MM.1S (cell line): Measurements from ENCODE around the gene HBS1L.

ENCODE experiments used
- DNase-seq: peaks from one replicate; pipeline ENCODE4 v3.0.0-alpha.2; 2015
- H2AFZ ChIP-seq: fragments of 300-600 bp; sonication (generic); 2 replicates; pipeline ENCODE4 v1.6.0; 2016; ENCODE audit warnings: antibody characterized with exemption, low read length
- H3F3A ChIP-seq: fragments of 300-600 bp; sonication (generic); 2 replicates; pipeline ENCODE4 v1.6.1; 2016; ENCODE audit warnings: mild to moderate bottlenecking, antibody characterized with exemption, low read length, moderate library complexity, mixed read lengths; ENCODE audit not compliant: insufficient read depth
- H3K27ac ChIP-seq: fragments of 300-600 bp; sonication (generic); 2 replicates; pipeline ENCODE4 v1.5.1; 2016; ENCODE audit warnings: mild to moderate bottlenecking, low read length
- H3K27me3 ChIP-seq: fragments of 300-600 bp; sonication (generic); replicated peaks from 2 replicates; pipeline ENCODE4 v1.6.0; 2016; ENCODE audit warnings: low read length; ENCODE audit not compliant: insufficient read depth
- H3K36me3 ChIP-seq: fragments of 300-600 bp; sonication (generic); replicated peaks from 2 replicates; pipeline ENCODE4 v1.6.1; 2016; ENCODE audit warnings: mild to moderate bottlenecking, low read length, mixed read lengths; ENCODE audit not compliant: insufficient read depth
- H3K4me1 ChIP-seq: fragments of 300-600 bp; sonication (generic); 2 replicates; pipeline ENCODE4 v1.6.1; 2016; ENCODE audit warnings: low read length, mixed read lengths
- H3K4me2 ChIP-seq: fragments of 300-600 bp; sonication (generic); 2 replicates; pipeline ENCODE4 v1.6.0; 2016; ENCODE audit warnings: low read depth, low read length
- H3K4me3 ChIP-seq: fragments of 300-600 bp; sonication (generic); 2 replicates; pipeline ENCODE4 v1.5.1; 2016; ENCODE audit warnings: low read length, mixed read lengths
- H3K79me2 ChIP-seq: fragments of 300-600 bp; sonication (generic); 2 replicates; pipeline ENCODE4 v1.6.1; 2016; ENCODE audit warnings: mixed run types, low read length, mixed read lengths
- H3K9ac ChIP-seq: fragments of 300-600 bp; sonication (generic); 2 replicates; pipeline ENCODE4 v1.6.1; 2016; ENCODE audit warnings: low read length, mixed read lengths
- H3K9me2 ChIP-seq: fragments of 300-600 bp; sonication (generic); replicated peaks from 2 replicates; pipeline ENCODE4 v1.6.1; 2016; ENCODE audit warnings: mild to moderate bottlenecking, low read length, mixed read lengths; ENCODE audit not compliant: insufficient read depth
- H3K9me3 ChIP-seq: fragments of 300-600 bp; sonication (generic); replicated peaks from 2 replicates; pipeline ENCODE4 v1.6.1; 2016; ENCODE audit warnings: mild to moderate bottlenecking, low read length, mixed read lengths; ENCODE audit not compliant: insufficient read depth
- H4K20me1 ChIP-seq: fragments of 300-600 bp; sonication (generic); 2 replicates; pipeline ENCODE4 v1.6.1; 2016; ENCODE audit warnings: mild to moderate bottlenecking, low read length, moderate library complexity, mixed read lengths; ENCODE audit not compliant: insufficient read depth
- EZH2 ChIP-seq: fragments of 300-600 bp; sonication (generic); optimal IDR thresholded peaks from 2 replicates; pipeline ENCODE3; 2017; ENCODE audit warnings: low read depth, mild to moderate bottlenecking, antibody characterized with exemption, low read length, mixed read lengths
- EZH2phosphoT487 ChIP-seq: fragments of 300-600 bp; sonication (generic); IDR thresholded peaks from 2 replicates; pipeline ENCODE4 v1.6.1; 2018; ENCODE audit warnings: antibody characterized with exemption, low read length
- TF ChIP-seq, protein P1 (sequence below): fragments of 300-600 bp; sonication (generic); IDR thresholded peaks from 2 replicates; pipeline ENCODE4 v1.5.1; 2016; ENCODE audit warnings: antibody characterized with exemption, low read length, mixed read lengths

Gene HBS1L

DNA sequence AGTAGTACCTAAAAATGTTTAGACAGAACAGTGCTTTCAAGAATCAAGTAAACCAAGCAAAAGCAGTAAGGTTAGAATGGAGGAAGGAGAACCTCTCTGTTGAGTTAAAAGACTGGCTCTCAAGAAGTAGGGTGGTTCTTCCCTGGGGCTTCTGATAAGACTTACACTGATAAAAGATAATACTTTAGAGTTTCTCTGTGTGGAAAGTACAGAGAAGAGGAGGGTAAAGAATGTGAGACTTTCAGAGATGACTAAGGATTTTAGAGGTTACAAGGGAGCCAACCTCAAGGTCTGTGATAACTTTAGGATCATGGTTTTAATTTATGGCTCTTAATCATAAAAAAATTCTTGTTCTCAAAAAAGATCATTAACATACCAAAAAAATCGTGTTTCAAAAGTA is 73.8 kb downstream of the HBS1L start:
- H3K4me2 ChIP-seq, result no peak overlapping the region
- H3K9ac ChIP-seq, result no peak overlapping the region
- DNase-seq, result no peak
- peaks cover 3% of the 10 kb centered on the region; the same call in 1 of the 2 replicates for H3K79me2 ChIP-seq
- no peak for TF ChIP-seq EZH2
- TF ChIP-seq EZH2phosphoT487, result no peak
- TF ChIP-seq, protein P1, sequence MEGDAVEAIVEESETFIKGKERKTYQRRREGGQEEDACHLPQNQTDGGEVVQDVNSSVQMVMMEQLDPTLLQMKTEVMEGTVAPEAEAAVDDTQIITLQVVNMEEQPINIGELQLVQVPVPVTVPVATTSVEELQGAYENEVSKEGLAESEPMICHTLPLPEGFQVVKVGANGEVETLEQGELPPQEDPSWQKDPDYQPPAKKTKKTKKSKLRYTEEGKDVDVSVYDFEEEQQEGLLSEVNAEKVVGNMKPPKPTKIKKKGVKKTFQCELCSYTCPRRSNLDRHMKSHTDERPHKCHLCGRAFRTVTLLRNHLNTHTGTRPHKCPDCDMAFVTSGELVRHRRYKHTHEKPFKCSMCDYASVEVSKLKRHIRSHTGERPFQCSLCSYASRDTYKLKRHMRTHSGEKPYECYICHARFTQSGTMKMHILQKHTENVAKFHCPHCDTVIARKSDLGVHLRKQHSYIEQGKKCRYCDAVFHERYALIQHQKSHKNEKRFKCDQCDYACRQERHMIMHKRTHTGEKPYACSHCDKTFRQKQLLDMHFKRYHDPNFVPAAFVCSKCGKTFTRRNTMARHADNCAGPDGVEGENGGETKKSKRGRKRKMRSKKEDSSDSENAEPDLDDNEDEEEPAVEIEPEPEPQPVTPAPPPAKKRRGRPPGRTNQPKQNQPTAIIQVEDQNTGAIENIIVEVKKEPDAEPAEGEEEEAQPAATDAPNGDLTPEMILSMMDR, result no peak
- H3K36me3 ChIP-seq, result no peaks in the 10 kb centered on the region; the same call in 1 of the 2 replicates
- H3K4me3 ChIP-seq, result no peak overlapping the region
- no peaks in the 10 kb centered on the region for H3K4me1 ChIP-seq
- no peak overlapping the region for H2AFZ ChIP-seq
- H3F3A ChIP-seq, result no peaks in the 10 kb centered on the region
- no peaks in the 10 kb centered on the region for H4K20me1 ChIP-seq
- H3K9me3 ChIP-seq, result no peaks in the 10 kb centered on the region
- H3K27ac ChIP-seq, result no peak overlapping the region
- H3K9me2 ChIP-seq, result no peaks in the 10 kb centered on the region
- no peaks in the 10 kb centered on the region for H3K27me3 ChIP-seq

DNA sequence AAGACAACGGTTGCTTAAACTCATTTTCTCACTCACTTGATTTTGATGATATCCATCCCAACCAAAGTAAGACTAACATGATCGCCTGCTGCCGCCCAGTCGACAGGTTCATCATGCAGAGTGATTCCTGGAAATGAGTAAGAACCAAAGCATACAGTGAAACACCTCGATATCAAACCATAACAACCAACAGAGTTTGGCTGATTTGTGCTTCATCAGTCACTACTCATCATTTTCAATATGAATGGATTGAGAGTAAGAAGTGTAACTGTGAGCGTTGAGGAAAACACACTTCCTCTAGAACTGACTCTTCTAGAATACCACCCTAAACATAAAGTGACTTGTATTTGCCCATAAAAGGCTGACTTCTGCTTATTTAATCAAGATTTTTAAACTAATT is 75.5 kb downstream of the HBS1L start:
- Histone ChIP-seq H3K4me1 (no peaks in the 10 kb centered on the region), H3K79me2 (peaks cover 17% of the 10 kb centered on the region; the same call in 1 of the 2 replicates), H3K9ac (no peak overlapping the region), H3K36me3 (no peaks in the 10 kb centered on the region; the same call in 1 of the 2 replicates), H2AFZ (no peak overlapping the region), H3K27me3 (no peaks in the 10 kb centered on the region), H3K27ac (no peak overlapping the region), H3F3A (no peaks in the 10 kb centered on the region), H3K4me3 (no peak overlapping the region), H3K4me2 (no peak overlapping the region), H3K9me3 (no peaks in the 10 kb centered on the region), H4K20me1 (no peaks in the 10 kb centered on the region), H3K9me2 (no peaks in the 10 kb centered on the region)
- no peak for DNase-seq
- TF ChIP-seq EZH2phosphoT487 (no peak), EZH2 (no peak)
- TF ChIP-seq, protein P1, result no peak

DNA sequence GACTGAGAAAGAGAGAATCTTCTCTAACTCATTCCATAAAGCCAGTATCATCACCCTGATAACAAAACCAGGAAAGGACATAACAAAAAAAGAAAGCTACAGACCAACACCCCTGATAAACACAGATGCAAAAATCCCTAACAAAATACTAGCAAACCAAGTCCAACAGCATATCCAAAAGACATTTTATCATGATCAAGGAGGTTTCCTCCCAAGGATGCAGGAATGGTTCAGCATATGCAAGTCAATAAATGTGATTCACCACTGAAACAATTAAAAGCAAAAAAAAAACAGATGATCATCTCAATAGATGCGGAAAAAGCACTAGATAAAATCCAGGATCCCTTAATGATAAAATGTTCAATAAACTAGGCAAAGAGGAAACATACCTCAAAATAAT is 80.3 kb downstream of the HBS1L start:
- Histone ChIP-seq H3K9me2 (no peaks in the 10 kb centered on the region), H3K4me3 (no peak overlapping the region), H3K9me3 (no peaks in the 10 kb centered on the region), H3K79me2 (peaks cover 17% of the 10 kb centered on the region; the same call in 1 of the 2 replicates), H3F3A (no peaks in the 10 kb centered on the region), H3K9ac (no peak overlapping the region), H3K36me3 (no peaks in the 10 kb centered on the region), H3K4me1 (no peaks in the 10 kb centered on the region), H2AFZ (no peak overlapping the region), H3K27ac (no peak overlapping the region), H3K27me3 (no peaks in the 10 kb centered on the region), H3K4me2 (no peak overlapping the region), H4K20me1 (no peaks in the 10 kb centered on the region)
- DNase-seq, result no peak
- TF ChIP-seq EZH2phosphoT487 (no peak), EZH2 (no peak)
- TF ChIP-seq, protein P1, result no peak
